CD4-positive, alpha-beta T cell treated with Interleukin-6 at 100 ng/mL for 8 hours (primary cell): ENCODE measurements around the gene INPP4B.
"Not testable (repeated sequence)": the region's sequence is repeated elsewhere in the genome, so short reads cannot be mapped to it uniquely, and the experiment has no call there.

Source experiments
- DNase-seq: peaks from one replicate; pipeline ENCODE4 v3.0.0-alpha.2; 2020; ENCODE audit warnings: mixed read lengths, low spot score

The INPP4B gene

DNA sequence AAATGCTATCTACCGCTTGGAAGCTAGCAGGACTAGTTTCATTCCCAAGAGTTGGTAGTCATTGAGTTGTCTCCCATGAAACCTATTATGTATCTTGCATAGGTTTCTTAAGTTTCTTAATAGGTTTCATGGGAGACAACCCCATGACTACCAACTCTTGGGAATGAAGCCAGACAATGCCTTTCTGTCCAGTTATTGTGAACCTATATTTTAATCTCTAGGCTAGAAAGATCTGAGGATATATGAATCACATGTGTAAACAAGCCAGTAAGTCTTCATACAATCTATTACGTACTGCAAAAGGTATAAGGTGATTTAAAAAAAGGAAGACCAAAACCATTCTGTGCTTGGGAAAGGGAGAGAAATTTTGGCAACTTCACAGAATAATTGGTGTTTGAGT is 162.6 kb downstream of the INPP4B start:
- no peak for DNase-seq

DNA sequence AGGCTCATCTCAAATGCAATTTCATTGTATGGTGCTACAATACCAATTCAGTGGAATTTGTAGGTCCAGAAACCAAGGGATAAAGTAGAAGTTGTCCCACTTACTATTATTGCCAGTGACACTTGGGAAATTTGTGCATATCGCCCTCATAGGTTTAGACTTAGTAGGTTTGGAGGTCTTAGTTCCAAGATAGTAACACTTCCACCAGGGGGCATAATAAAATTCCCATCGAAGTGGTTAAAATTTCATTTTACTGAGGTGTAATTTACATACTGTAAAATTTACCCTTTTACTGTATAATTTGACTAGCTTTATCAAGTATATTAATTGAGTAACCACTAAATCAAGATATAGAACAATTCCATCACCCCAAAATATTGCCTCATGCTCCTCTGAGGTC is 174.6 kb downstream of the INPP4B start:
- no peak for DNase-seq

DNA sequence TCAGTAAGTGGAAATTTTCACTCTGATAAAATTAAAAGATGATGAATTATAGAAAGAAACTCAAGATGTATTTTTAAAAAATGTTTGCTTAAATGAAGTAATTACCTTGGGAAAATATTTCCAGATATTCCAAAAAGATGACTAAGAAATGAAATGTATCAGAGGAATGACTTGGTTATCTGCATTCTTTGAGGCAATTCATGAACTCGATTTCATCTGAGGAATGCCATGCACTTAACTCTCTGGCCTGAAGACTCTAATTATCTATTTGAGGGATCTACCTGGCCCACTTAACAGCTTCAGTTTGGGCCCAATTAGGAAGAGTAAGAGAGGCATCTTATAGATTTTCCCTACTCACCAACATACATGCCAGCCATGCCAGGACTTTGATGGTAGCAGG is 182.3 kb downstream of the INPP4B start:
- DNase-seq, result no peak

DNA sequence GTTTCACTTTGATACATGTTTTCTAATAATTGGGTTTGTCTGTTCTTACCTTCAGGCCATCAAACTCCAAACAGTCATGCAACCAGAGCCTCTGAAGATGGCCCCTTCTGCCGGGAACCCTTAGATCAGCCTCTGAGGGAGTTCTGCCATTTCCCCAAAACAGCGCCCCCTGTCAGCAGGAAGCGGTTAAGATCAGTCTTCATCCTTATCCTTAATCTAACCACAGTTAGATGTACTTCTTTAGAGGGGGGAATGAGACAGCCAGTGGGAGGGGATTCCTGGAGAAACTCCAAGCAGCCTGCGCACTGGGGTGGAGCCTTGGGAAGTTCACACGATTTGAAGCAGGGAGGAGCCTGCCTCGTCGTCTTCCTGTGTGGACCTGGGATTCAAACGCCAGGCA is 185.4 kb downstream of the INPP4B start:
- no peak for DNase-seq

DNA sequence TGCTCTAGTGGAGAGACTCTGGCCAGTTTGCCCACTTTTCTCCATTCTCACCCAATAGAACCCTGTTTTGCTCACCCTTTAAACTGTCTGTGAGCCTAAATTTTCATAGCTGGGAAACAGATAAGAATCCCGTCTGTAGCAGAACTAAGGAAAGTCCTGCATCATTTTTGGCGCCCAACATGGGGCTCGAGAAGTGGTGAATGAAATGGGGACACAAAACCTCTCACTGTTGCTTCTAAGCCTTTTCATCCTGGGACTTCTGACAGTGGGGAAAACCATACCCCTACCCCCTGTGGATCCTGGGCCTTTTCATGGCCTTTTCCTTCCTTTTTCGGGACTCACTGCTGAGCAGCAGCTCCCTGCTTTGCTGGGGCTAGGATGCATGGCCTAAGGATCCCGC is 189.9 kb downstream of the INPP4B start:
- DNase-seq, result no peak

DNA sequence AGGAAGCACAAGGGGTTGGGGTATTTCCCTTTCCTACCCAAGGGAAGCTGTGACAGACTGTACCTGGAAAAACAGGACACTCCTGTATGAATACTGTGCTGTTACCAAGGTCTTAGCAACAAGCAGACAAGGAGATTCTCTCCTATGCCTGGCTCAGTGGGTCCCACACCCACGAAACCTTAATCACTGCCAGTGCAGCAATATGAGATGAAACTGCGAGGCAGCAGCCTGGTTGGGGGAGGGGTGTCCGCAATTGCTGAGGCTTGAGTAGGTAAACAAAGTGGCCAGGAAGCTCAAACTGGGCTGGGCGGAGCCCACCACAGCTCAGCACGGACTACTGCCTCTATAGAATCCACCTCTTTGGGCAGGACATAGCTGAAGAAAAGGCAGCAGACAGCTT is 197.7 kb downstream of the INPP4B start:
- no peak for DNase-seq

DNA sequence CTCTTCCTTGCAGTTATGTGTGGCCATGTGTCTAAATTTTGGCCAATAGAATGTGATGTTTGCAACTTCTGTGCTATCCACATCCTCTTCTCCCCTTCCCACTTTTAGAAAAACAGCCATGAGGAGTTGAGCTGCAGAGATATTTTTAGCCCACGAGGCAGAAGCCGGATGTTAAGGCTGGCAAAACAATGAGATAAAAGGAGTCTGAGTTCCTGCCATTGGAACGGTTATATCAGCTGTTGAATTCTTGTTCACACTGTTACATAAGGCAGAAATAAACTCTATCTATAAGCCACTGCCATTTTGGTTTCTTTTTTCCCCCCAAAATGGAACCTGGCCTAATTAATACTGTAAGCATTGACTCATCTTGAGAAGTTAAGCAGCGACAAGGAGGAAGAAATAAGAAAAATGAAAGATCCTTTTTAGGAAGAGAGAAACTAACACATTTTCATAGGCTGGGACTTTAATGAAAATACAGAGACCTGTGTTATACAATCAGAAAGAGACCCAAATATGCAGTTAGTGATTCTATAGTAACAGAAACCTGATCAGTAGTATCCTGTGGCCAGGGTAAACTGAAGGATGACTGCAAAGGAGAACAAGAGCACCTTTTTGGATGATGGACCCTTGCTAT is 200.5 kb downstream of the INPP4B start:
- DNase-seq, result peak; percentile 28

DNA sequence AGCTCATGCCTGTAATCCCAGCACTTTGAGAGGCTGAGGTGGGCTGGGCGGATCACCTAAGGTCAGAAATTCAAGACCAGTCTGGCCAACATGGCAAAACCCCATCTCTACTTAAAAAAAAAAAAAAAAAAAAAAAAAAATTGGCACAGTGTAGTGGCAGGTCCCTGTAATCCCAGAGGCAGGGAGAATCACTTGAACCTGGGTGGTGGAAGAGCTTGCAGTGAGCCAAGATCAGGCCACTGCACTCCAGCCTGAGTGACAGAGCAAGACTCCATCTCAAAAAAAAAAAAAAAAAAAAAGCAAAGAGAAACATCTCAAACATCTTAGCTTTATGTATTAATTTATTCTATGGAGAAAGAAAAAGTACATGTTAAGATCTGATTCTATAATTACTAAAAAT is 201.5 kb downstream of the INPP4B start:
- DNase-seq, result not testable (repeated sequence)

DNA sequence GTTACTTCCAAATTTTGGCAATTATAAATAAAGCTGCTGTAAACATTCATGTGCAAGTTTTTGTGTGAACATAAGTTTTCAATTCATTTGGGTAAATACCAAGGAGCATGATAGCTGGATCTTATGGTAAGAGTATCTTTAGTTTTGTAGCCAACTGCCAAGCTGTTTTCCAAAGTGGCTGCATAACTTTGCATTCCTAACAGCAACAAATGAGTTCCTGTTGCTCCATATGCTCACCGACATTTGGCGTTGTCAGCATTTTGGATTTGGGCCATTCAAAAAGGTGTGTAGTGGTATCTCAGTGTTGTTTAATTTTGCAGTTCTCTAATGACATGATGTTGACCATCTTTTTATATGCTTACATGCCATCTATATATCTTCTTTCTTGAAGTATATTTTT is 208.5 kb downstream of the INPP4B start:
- no peak for DNase-seq

DNA sequence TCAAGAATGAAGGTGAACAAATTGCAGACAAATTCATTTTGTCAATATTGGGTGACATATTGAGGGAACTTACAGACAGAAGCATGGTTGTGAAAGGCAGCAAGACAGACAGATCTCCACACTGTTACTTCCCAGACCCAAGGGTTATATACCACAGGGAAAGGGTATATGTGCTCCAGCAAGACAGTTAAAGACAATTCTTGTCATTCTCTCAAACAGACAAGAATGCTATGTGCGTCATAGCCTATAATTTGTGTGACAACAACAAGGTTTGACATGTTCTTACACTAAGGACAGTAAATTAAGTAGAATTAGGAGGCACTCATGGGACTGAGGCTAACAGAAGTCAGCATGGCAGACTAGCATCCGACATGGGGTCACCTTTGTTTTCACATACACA is 214.3 kb downstream of the INPP4B start:
- DNase-seq, result no peak

DNA sequence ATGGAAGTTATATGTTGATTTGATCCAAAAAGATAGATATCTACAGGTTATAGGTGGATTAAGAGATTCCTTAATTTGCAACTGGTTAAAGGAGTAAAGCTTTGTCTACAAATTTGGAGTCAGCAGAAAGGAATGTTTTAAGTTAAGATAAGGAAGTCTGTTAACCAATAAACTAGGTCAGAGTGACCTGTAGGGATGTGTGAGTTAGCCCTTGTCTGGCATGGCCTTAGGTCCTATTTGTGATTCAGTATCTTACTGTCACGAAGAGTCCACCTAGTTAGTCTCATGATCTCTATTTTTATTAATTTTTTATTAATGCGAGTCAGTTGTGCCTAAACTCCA is 230.8 kb downstream of the INPP4B start:
- DNase-seq, result no peak

DNA sequence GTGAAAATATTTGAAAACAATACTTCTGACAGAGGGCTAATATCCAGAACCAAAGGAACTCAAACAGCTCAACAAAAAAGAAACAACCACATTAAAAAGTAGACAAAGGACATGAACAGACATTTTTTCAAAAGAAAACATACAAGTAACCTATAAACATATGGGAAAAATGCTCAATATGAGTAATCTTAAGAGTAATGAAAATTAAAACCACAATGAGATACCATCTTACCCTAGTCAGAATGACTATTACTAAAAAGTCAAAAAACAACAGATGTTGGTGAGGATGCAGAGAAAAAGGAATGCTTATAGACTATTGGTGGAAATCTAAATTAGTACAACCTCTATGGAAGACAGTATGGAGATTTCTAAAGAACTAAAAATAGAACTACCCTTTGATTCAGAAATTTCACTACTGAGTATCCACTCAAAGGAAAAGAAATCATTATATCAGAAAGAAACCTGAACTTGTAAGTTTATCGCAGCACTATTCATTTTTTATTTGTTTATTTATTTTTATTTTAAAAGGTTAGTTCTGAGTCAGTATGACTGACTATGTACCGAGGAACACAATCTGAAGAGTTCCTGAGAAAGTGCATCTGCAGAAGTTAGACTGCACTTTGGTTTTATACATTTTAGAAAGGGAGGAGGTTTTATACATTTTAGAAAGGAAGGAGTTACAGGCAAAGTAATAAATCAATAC is 231.3 kb downstream of the INPP4B start:
- DNase-seq, result no peak

DNA sequence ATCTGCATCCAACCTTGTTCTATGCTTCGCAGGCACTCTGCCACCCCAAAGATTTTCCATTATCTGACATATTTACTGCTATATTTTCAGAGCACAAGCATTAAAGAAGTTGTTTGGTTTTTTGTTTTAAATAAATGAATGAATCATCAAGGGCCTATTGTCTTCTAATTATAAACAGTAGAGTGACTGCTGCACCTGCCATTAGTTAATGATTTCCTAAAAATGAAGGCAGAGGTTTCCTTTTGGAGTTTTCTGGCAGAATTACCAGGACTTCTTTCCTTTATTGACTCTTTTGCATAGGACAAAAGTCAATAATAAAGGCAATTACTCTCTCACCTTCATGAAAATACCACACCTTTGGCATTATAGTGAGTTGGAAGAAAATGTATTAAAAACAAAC is 238.1 kb downstream of the INPP4B start:
- no peak for DNase-seq

DNA sequence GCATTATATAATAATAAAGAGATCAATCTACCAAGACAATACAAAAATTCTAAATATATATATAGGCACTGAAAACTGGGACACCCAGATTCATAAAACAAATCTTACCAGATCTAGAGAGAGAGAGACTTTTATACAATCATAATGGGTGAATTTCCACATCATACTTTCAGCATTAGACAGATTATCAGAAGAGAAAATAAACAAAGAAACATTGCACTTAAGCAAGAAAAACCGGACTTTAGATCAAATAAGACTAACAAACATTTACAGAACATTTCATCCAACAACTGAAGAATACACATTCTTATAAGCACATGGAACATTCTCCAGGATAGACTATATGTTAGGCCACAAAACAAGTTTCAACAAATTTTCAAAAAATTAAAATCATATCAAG is 245.1 kb downstream of the INPP4B start:
- DNase-seq, result no peak

DNA sequence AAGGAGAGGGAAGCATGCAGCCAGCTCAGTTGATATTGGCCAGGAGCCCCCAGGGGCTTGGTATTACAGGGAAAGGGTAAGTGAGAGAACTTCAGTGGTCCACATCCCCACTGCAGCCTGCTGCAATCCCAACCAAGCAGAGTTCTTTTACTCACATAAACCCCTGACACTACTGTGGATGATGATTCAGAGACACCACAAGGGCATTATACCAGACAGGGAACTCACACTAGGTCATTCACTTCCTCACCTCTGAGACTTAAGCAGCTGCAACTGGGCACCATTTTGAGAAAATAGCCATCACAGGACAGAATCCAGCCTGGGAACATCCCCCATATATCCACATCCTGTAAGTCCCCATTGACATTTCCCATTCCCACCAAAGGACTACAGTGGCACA is 248.0 kb downstream of the INPP4B start:
- DNase-seq, result no peak

DNA sequence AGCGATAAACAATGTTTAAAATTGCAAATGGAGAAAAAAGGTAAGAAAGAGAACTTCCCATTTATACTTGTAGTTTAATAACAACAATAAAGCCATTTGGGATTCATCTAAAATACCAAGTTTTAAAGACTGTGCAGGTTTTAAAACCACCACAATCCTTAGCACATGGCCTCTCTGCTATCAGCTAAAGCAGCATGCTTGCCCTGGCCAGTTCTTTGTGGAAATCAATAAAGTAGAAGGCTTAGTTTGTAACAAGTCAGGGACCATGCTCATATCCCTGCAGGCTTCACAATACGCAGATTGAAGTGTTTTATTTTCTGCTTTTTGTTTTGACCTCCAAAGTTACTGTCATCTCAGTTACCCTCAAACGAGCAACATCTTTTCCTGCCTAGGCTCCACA is 249.5 kb downstream of the INPP4B start:
- DNase-seq, result no peak

DNA sequence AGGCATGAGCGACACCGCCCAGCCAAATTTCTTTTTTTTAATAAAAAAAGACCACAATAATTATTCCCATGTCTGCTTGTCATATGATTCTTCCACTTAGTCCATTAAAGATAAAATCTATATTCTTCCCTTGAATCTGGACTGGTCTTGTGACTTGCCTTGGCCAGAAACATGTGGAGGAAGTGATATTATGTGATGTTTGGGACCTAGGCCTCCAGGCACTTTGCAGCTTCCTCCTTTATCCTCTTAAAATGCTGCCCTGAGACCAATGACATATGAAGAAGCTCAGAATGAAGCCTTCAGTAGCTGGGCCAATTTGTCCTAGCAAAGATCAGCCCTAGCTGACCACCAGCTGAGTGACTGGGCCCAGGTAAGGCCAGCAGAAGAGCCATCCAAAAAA is 250.0 kb downstream of the INPP4B start:
- no peak for DNase-seq

DNA sequence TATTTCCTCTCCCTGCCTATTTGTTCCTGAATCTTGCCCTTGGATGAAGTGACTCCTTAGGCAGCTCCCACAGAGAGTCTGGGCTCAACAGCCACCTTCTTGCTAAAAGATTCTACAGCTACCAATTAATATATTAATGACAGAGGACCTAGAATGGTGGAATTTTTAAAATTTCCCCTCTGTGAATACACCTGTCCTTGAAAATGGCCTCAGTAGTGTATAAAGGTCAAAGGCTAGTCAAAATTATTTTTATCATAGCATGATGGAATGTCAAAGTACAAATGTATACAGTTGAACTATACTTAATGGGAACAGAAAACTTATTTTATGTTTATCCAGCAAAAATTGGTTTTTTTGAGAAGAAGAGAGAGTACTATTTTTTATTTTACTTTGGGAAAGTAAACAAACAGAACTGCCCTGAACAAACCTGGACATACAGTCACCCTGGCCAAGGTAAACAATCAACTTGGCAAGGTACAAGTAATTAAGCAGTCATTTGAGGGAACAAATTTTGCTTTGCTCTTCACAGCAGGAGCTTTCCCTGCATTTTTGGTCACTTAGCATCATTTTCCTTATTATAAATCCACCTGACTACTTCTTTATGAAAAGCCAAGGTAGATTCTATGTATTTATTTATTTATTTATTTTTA is 250.8 kb downstream of the INPP4B start:
- DNase-seq, result no peak

DNA sequence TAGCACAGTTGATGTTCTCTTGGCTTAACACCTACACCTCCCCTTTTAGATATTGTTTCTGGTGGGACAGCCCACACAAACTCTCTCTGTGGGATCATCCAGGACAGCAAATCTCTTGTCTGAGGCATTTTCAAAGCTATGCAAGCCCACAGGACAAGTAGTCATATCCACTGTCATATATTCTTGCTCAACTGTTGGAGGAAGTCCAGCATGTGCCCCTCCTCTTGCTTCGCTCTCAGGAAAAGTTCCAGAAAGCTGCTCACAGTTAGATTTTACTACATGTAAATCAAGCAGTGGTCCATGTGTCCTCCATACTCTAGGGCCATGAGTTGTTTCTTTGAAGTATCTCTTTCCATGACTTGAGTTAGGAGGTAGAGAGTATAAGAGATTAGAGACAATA is 260.7 kb downstream of the INPP4B start:
- DNase-seq, result no peak

DNA sequence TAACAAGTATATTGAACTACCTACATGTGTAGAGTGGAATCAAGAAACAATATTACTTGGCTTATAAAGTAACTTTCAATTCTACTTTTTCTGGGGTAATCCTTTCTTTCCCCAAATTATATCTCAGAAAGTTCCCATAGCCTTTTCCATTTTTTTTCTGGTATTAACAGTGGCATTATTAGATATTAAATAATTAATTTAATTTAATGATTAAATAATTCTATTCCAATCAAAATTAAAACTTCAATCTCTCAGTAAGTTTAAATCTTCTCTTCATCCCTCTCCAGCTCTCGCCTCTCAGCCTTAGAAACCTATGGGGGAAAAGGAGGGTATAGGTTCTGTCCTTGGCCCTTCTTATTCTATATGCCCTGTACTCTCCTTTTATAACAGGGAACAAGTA is 262.4 kb downstream of the INPP4B start:
- no peak for DNase-seq

DNA sequence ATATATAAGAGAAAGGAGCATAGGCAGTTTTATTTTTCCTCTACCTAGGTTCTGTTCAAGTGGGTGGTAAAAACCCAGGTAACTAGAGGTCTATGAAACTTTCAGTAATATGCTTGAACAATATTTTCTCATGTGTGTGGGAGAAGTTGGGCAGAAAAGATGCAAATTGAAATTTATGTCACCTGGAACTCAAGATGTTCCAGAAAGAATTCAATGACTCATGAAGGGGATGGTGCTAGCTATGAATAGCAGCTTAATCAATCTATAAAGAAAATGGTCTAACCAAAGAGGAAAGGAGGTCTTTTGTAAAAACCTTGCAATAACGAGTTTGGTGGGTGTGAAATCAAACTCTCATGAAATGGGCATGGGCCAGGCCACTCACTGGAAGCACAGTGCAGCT is 263.8 kb downstream of the INPP4B start:
- no peak for DNase-seq

DNA sequence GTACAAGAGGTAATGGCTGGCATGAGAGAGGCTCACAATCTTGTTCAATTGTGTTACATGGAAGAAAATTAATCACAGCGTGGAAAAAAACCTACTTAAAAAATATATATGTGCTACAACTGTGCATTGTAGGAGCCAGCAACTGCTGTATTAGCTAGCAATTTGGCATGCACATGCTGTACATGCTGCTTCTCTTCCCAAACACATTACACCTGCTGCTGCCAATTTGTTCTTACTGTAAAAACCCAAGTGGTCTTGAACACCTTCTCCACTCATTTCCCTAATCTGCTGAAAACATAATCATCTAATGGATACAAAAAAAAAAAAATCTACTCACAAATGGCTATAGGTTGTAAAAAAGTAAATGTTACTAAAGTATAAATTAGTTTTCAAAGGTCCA is 264.2 kb downstream of the INPP4B start:
- no peak for DNase-seq

DNA sequence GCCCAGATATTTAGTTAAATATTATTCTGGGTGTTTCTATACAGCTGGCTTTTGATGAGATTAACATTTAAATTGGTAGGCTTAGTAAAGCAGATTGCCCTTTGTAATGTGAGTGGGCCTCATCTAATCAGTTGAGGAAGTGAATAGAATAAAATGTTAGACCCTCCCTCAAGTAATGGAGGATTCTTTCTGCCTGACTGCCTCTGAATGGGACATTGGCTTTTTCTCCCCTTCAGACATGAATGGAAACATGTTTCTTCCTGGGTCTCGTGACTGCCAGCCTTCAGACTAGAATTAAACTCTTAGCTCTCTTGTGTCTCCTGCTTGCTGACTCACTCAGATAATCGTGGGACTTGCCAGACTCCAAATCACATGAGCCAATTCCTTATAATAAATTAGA is 266.7 kb downstream of the INPP4B start:
- no peak for DNase-seq

DNA sequence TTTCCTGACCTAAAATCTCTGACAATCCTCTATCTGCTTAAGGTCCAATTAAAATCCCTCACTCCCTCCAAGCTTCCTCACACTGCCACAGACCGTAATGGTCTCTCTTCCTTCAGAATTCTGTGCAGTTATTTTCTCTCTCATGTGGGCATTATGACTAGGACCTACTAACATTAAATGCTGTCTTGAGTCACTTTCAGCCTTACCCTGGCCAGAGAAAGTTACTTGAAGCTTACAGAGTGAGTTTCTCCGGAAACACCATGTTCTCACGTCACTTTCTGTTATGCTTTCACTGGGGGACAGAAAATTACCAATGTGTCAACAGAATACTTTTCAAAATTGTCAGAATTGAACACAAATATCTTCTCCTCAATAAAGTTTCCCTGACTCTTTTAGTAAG is 271.8 kb downstream of the INPP4B start:
- no peak for DNase-seq
